NCI-H2081 treated with DMSO at 0.1 percent for 48 hours (cell line): ENCODE results near the gene SCT.

Experiments used
- DNase-seq: peaks from one replicate; lab custom pipeline; 2025; lab: John Stamatoyannopoulos, UW

Gene SCT

GRCh38 chr11:643849-644738 lies 17.1 kb upstream of the SCT start:
- no peak for DNase-seq

DNA sequence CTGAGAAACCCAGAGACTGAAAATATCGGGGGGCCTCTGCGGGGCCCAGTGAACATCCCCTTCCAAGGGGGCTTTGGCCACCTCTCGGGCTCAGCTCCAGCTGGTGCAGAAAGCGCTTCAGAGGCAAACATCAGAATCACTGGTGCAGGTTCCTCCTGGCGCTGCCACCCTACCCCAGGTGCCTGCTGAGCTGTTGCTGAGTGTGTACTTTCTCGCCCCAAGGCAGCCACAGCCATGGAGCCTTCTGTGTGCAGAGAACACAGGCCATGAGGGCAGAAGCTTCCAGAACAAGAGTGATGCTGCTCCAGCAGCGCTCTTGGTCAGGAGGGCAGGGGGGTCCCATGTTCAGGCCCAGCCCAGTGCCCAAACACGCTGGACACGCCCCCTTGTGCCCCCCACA lies 16.4 kb upstream of the SCT start:
- DNase-seq = no peak

GRCh38 chr11:641806-642370 lies 14.9 kb upstream of the SCT start:
- no peak for DNase-seq

- no peak for DNase-seq
Observed at GRCh38 chr11:640021-640706, 13.2 kb upstream of the SCT start.

DNA sequence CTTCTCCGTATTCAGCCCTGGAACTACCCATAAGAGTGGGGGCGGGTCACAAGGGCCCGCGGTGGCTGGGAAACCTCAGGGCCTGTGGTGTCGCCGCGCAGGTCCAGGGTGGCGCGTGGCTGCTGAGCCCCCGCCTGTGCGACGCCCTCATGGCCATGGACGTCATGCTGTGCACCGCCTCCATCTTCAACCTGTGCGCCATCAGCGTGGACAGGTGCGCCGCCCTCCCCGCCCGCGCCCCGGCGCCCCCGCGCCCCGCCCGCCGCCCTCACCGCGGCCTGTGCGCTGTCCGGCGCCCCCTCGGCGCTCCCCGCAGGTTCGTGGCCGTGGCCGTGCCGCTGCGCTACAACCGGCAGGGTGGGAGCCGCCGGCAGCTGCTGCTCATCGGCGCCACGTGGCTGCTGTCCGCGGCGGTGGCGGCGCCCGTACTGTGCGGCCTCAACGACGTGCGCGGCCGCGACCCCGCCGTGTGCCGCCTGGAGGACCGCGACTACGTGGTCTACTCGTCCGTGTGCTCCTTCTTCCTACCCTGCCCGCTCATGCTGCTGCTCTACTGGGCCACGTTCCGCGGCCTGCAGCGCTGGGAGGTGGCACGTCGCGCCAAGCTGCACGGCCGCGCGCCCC lies 12.5 kb upstream of the SCT start:
- DNase-seq = no peak

DNA sequence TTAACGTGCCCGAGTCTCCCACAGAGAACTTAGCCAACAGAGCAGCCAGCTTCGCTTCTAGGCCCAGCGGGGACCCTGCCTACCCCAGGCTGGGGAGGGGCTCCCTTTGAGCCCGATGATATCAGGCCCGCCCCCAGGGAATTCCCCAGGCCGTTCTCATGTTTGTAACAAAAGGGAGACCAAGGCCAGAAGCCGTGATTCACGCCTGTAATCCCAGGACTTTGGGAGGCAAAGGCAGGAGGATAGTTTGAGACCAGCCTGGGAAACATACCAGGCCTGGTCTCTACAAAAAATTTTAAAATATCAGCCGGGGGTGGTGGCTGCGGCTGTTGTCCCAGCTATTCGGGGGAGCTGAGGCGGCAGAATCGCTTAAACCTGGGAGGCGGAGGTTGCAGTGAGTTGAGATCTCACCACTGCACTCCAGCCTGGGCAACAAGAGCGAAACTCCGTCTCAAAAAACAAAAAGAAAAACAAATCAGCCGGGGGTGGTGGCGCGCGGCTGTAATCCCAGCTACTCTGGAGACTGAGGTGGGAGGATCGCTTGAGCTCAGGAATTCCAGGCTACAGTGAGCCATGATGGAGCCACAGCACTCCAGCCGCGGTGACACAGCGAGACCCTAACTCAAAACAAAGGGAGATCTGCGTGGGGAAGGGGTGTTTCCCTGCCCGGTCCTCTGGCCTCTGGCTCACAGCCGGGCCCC lies 11.8 kb upstream of the SCT start:
- no peak for DNase-seq

- DNase-seq = no peak
Observed at GRCh38 chr11:637593-638521, 10.9 kb upstream of the SCT start.

- DNase-seq = no peak
Observed at GRCh38 chr11:637333-637592, 10.3 kb upstream of the SCT start.

- no peak for DNase-seq
Observed at GRCh38 chr11:636511-637332, 9.7 kb upstream of the SCT start, which contains the start of gene DRD4. Gene DRD4 (plus strand): TSS chr11:637269. CDS start chr11:637305, 36 bp downstream.

- no peak for DNase-seq
Observed at GRCh38 chr11:635945-636510, 9.0 kb upstream of the SCT start.

DNA sequence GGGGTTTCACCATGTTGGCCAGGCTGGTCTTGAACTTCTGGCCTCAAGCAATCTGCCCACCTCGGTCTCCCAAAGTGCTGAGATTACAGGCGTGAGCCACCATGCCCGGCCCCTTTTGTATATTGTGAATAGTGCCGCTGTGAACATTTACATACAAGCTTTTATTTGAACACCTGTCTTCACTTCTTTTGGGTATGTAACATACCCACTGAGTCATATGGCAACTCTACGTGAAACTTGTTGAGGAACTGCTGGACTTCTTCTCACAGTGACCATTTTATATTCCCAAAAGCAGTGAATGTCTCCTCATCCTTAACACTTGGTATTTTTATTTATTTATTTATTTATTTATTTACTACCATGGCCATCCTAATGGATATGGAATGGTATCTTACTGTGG lies 3.9 kb upstream of the SCT start:
- no peak for DNase-seq

- no peak for DNase-seq
Observed at GRCh38 chr11:629237-629583, 2.2 kb upstream of the SCT start.

- no peak for DNase-seq
Observed at GRCh38 chr11:628056-628455, 1.1 kb upstream of the SCT start.

GRCh38 chr11:627308-627576 lies 261 bp upstream of the SCT start:
- DNase-seq = no peak

DNA sequence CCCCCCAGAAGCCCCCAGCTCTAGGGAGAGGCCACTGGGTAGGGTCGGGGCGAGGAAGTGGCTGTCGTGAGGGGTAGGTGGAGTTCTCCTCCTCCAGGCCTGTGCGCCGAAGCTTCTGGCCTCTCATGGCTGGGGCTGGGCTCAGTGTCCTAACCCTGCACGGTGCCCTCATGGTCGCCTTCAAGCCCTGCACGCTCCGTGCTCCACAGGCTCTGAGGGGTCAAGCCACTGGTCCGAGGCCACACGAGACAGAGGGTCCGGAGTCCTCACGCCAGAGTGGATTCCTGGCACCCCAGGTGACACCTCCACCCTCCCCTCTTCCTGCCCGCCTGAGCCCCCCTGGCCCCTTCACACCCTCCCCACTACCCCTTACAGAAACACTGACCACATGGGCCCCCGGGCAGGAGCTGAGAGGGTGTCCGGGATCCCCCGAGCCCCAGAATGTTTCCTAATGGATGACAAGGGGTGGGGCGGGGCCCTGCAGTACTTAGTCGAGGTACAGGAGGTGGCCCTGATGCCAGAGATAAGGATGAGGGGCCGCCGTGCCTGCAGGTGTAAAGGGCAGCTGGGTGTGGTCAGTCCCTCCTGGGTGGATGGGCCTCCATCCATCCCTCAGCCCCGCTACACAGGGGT lies 1.2 kb downstream of the SCT start:
- no peak for DNase-seq

DNA sequence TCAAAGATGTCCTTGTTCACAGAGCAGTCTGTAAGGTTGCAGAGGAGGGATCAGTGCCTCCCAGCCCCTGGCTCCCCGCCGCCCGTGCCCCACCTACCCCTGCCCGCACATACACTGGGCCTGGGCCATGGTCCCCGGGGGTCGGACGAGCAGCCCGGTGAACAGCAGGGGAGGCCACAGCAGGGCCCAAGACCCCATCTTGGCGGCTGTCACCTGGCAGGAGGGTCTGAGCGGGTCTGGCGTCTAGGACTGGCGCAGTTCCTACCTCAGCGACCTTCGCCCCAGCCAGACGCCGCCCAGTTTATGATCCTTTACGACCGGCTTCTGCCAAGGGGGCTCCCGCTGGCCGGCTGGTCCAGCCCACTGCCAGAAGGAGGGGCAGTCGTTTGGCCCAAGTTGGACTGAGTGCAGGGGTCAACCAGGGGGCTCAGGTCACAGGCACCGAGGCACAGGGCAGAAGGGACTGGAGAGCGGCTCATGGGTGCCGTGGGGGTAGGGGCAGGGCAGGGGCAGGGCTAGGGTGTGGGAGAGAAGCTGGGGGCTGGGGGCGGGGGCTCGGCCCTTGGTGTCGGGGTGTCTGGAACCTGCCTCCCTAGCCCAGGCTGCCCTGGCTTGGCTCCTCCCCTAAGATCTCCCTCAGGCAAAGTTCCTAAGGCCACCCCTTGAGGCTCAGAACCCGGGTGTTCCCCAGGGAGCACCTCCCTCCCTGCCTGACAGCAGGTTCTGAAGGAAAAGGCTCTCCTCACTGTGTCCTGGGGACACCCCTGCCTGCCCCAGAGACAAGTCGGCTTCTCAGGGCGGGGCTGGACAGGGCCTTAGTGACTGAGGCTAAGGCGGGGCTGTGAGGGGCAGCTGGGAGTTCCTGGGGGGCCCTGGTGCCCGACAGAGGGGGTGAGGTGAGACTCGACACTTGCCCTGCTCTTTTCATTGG lies 2.0 kb downstream of the SCT start, which contains the start of gene CDHR5:
CDHR5 (minus strand) TSS at position 251 of the 931 bp plus-strand sequence; CDS start at position 198, 53 bp downstream.
- DNase-seq = no peak

DNA sequence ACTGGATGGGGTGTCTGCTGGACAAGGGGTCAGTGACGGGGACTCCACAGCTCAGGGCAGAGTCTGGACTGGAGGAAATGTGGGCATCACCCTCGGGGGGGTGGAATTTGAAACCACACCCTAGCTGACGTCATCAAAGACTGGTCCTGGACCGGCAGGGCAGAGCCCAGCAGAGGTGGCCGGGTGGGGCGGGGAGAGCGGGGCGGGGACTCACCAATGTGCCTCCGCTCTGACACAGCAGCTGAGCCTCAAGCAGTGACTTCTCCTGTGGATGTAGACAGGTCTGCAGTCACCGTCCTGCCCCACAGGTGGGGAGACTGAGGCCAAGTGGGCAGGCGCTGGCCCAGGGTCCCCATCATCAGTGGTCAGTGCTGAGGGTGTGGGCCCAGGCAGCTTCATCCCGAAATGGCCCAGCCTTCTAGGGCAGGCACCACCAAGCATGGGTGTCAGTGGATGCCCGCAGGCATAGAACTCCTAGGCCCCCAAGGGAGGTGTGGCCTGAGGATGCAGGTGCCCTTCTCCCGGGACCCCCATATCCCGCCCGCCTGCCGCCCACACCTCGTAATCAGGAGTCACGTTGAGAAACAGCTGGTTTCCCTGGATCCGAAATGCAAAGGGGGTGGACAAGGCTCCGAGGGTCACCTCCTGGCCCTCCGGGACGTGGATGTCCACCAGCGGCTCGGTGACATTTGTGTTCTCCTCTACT lies 2.8 kb downstream of the SCT start:
- DNase-seq = no peak

DNA sequence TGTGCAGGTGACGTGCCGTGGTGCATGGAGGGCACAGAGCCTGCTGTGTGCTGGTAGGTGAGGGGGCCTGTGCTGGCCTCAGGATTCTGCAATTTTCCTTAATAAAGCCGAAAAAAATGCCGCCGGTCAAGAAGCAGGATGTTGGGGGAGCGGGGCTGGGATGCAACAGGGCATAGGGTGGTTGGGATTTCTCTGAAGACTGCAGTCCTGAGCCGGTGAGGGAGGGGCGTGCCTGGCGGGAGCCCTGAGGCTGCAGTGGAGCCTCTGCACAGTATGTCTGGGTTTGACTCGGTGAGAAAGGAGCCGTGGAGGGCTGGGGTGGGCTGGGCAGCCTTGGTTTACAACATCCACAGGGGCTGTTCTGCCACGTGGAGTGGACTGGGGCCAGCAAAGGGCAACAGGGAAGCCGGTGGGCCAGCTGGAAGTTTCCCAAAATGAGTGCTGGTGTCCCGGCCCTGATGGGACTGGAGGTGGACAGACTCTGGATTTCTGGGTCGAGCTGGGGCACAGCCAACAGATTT lies 3.6 kb downstream of the SCT start:
- DNase-seq = no peak
